ENCODE results near the gene GPA33. TPM values are rescaled to one million over a fixed set of nuclear protein-coding genes. Genes with fewer than 3 reads are reported as not detected.

Gene GPA33
- total RNA-seq, 5 donors from 2014 or later (not counting 1 experiment from before 2014, with no cell fraction given): 8.6 to 22.8 (median 17.7) TPM

- H3K36me3 Mint-ChIP-seq: peaks cover 3% of the 10 kb centered on the region
- peaks cover 0 to 14% (median 0%) of the 10 kb centered on the region in 3 donors for H3K9me3 Mint-ChIP-seq
- no peak overlapping the region for H3K27ac Mint-ChIP-seq
- peaks cover 0 to 1% of the 10 kb centered on the region in 2 donors for H3K27me3 Mint-ChIP-seq
- no CpG with 5 or more reads among the region's 2 CpGs for WGBS (ENCODE audit: insufficient coverage)
- peaks cover 0 to 4% (median 0%) of the 10 kb centered on the region in 3 donors for H3K4me1 Mint-ChIP-seq
- Histone ChIP-seq H3K36me3 (ENCODE audit: control insufficient read depth in 2 of 2, extremely low read depth in 1 of 2, insufficient read depth in 1 of 2, low read length in 1 of 2) (no peaks in the 10 kb centered on the region), H3K4me1 (ENCODE audit: control insufficient read depth in 1 of 2, extremely low read depth in 1 of 2, insufficient read depth in 2 of 2, low read length in 2 of 2) (no peaks in the 10 kb centered on the region), H3K27ac (ENCODE audit: low read length) (no peak overlapping the region), H3K4me3 (ENCODE audit: control insufficient read depth in 1 of 2, extremely low read depth in 1 of 2, low read length in 1 of 2) (no peak overlapping the region), H3K27me3 (replicated peaks in 1 of 2; ENCODE audit: control insufficient read depth in 2 of 2, extremely low read depth in 1 of 2, insufficient read depth in 2 of 2, low read length in 1 of 2) (no peaks in the 10 kb centered on the region), H3K9me3 (no peaks in the 10 kb centered on the region)
- CTCF ChIA-PET: no interaction called here
- POLR2A ChIA-PET: no interaction called here
- H3K4me3 Mint-ChIP-seq: no peak overlapping the region
- no peak for DNase-seq
- no peak for ATAC-seq (replicated peaks in 1 of 4)
These were observed 86.5 kb downstream of the GPA33 start for GRCh38 chr1:167003711-167004110.

Other genes starting within 250 kb of the GPA33 start
- gene TADA1, start 214.1 kb downstream of the GPA33 start, total RNA-seq: 10 to 100 TPM; 11.1 to 14.6 (median 12.8) TPM
- gene ILDR2, start 114.8 kb downstream of the GPA33 start, total RNA-seq: under 1 TPM; 0.13 to 0.61 (median 0.30) TPM
- not detected for gene MAEL, start 101.1 kb downstream of the GPA33 start, total RNA-seq
- not detected for gene STYXL2, start 3.7 kb upstream of the GPA33 start, total RNA-seq
- 10 to 100 TPM; 15.1 to 34.5 (median 22.6) TPM for gene POU2F1, start 130.5 kb upstream of the GPA33 start, total RNA-seq